Measurements from ENCODE around the gene ASIC2.

GRCh38 chr17:33021731-33022408 lies 271.2 kb downstream of the ASIC2 start:
- TF ChIP-seq CTCF (IDR thresholded peaks at IDR 0.05; ENCODE audit: extremely low read depth in 1 of 2, insufficient read depth in 1 of 2, low read depth in 1 of 2, low read length in 2 of 2) (no peak), POLR2A (IDR thresholded peaks at IDR 0.05; ENCODE audit: low read depth, low read length) (no peak), EZH2 (IDR thresholded peaks at IDR 0.05; ENCODE audit: borderline replicate concordance, low read depth, low read length, severe bottlenecking) (no peak), MAX (IDR thresholded peaks at IDR 0.05; ENCODE audit: insufficient read depth, insufficient read length) (no peak), JUN (IDR thresholded peaks at IDR 0.05; ENCODE audit: borderline replicate concordance, insufficient read depth, insufficient read length, low read depth) (no peak), POLR2AphosphoS5 (IDR thresholded peaks at IDR 0.05; ENCODE audit: insufficient read depth, low read depth, low read length) (no peak), FOS (IDR thresholded peaks at IDR 0.05; ENCODE audit: borderline replicate concordance, insufficient read depth, low read length) (no peak), GATA2 (IDR thresholded peaks at IDR 0.05; ENCODE audit: insufficient read depth, insufficient read length, low read depth, low read length) (no peak), MYC (IDR thresholded peaks at IDR 0.05; ENCODE audit: low read depth, low read length) (no peak)

Data from endothelial cell of umbilical vein (primary cell).